ENCODE measurements around the gene ZNF362.
"Not testable (repeated sequence)": the region's sequence is repeated elsewhere in the genome, so short reads cannot be mapped to it uniquely, and the experiment has no call there.

- TF ChIP-seq CTCF, POLR2A (IDR thresholded peaks at IDR 0.05): not testable (repeated sequence)
Observed at GRCh38 chr1:33238194-33238724, 18.0 kb upstream of the ZNF362 start.

Measured in adrenal gland (tissue), 5 donors.